ENCODE measurements around the gene KRTAP10-4. TPM values are rescaled to one million over a fixed set of nuclear protein-coding genes. Genes with fewer than 3 reads are reported as not detected.

Gene KRTAP10-4
- total and polyA plus RNA-seq, 2 experiments from 2014 or later: 0.16 TPM; not detected in 1

DNA sequence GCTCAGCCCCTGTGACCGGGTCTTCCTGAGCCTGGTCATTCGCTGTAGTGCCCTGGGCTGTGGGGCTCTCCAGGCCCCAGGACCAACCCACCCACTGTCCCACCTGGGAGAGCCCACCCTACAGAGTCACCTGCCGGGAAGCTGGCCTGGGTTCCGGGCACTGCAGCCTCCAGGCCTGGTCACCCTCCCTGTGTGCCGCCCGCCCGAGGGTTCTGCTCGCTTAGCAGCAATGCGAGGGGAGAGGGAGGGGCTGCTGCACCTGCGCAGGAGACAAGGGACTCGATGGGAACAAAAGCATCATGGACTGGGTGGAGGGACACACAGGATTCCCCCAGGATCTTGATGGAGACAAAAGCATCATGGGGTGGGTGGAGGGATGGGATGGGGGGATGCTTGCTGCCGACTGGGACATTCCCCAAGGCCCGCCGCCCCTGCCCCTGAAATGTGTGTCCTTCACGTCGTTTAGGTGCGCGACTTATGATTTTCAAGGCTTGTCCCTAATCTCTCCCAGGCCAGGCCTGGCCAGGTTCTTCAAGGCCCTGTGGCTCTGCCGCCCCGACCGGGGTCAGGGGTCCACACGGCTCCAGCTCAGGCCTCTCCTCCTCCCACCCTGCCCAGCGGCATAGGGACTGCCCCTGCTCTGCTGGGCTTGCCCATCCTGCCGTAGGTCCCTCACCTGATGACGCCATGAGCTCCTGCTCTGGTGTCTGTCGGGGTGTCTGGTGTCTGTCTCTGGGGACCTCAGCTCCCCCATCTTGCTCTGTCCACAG, 40.0 kb downstream of the KRTAP10-4 start:
- no peaks in the 10 kb centered on the region for H3K36me3 ChIP-seq

DNA sequence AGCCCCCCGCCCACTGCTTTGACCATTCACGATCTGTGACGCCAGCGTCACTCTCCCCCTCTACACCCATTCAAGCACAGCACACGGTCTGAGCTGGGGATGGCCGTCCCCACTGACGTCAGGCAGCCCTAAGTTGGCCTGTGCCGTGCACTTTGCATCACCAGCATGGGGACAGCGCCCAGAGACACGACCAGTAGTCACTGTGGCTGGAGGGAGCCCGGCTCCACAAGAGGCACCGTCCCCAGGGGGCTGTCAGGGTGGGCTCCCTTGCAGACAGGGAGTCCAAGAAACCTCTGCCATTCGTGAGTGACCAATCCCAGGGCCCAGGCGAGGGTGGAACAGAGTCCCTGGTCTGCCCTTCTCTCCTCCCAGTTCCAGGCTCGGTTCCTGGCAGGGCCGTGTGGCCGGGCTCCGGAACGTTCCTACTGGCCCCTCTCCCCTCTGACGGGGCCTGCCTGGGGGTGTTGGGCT, 40.7 kb downstream of the KRTAP10-4 start:
- Histone ChIP-seq H3K9me3 (ENCODE audit: low read depth) (no peaks in the 10 kb centered on the region), H3K27ac (no peak overlapping the region), H3K36me3 (no peaks in the 10 kb centered on the region), H3K27me3 (no peaks in the 10 kb centered on the region), H3K4me1 (ENCODE audit: low read depth) (no peaks in the 10 kb centered on the region), H3K4me3 (no peak overlapping the region)
- TF ChIP-seq, protein P1, sequence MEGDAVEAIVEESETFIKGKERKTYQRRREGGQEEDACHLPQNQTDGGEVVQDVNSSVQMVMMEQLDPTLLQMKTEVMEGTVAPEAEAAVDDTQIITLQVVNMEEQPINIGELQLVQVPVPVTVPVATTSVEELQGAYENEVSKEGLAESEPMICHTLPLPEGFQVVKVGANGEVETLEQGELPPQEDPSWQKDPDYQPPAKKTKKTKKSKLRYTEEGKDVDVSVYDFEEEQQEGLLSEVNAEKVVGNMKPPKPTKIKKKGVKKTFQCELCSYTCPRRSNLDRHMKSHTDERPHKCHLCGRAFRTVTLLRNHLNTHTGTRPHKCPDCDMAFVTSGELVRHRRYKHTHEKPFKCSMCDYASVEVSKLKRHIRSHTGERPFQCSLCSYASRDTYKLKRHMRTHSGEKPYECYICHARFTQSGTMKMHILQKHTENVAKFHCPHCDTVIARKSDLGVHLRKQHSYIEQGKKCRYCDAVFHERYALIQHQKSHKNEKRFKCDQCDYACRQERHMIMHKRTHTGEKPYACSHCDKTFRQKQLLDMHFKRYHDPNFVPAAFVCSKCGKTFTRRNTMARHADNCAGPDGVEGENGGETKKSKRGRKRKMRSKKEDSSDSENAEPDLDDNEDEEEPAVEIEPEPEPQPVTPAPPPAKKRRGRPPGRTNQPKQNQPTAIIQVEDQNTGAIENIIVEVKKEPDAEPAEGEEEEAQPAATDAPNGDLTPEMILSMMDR (IDR thresholded peaks at IDR 0.05; ENCODE audit: low read depth, low read length): no peak
- DNase-seq (ENCODE audit: low read depth in 1 of 2, low spot score in 1 of 2): no peak

More for the DNA sequence above, 40.0 kb downstream of the KRTAP10-4 start:
- Histone ChIP-seq H3K27ac (no peak overlapping the region), H3K4me1 (ENCODE audit: low read depth) (no peaks in the 10 kb centered on the region), H3K27me3 (no peaks in the 10 kb centered on the region), H3K4me3 (no peak overlapping the region), H3K9me3 (ENCODE audit: low read depth) (no peaks in the 10 kb centered on the region)
- TF ChIP-seq, protein P1 (IDR thresholded peaks at IDR 0.05; ENCODE audit: low read depth, low read length): no peak
- DNase-seq (ENCODE audit: low read depth in 1 of 2, low spot score in 1 of 2): no peak

DNA sequence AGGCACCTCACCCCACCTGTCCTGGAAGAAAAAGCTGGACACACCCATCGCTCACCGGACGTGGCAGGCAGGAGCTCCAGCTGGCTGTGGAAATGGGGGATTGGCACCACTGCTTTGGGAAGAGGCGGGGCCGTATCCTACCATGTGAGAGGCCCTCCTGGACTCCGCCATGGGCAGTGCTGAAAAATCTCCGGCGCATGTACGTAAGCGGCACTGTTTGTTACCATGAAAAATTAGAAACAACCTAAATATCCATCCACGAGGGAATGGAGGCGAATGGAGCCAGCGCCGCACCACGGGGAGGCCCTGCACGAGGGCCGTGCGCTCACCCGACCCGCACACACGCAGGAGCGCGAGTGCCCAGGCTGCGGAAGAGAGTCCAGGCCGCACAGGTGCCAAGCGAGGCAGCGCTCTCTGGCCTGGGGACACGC, 41.4 kb downstream of the KRTAP10-4 start:
- Histone ChIP-seq H3K36me3 (no peaks in the 10 kb centered on the region), H3K4me3 (no peak overlapping the region), H3K9me3 (ENCODE audit: low read depth) (no peaks in the 10 kb centered on the region), H3K27ac (no peak overlapping the region), H3K4me1 (ENCODE audit: low read depth) (no peaks in the 10 kb centered on the region), H3K27me3 (no peaks in the 10 kb centered on the region)
- no peak for DNase-seq (ENCODE audit: low read depth in 1 of 2, low spot score in 1 of 2)
- TF ChIP-seq, protein P1 (IDR thresholded peaks at IDR 0.05; ENCODE audit: low read depth, low read length): no peak

DNA sequence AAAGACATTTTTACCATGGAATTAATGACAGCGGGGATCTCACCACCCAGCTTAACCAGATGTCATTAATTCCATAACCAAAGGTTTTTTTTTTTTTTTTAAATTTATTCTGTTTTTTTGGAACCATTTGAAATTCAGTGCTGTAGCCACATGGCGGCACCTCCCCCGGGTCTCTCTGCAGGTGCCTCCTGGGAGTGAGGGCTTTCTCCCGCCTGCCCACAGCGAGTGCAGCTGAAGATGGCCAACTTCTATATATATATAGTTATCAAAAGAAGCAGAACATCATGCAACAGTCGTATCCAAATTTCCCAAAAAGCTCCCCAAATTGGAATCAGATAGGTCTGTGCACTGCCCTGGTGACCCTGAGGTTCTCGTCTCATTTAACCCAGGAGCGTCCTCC, 41.9 kb downstream of the KRTAP10-4 start:
- H3K36me3 ChIP-seq: no peaks in the 10 kb centered on the region
- H3K27me3 ChIP-seq: no peaks in the 10 kb centered on the region
- DNase-seq (ENCODE audit: low read depth in 1 of 2, low spot score in 1 of 2): no peak
- TF ChIP-seq, protein P1 (IDR thresholded peaks at IDR 0.05; ENCODE audit: low read depth, low read length): no peak
- H3K4me3 ChIP-seq: no peak overlapping the region
- no peak overlapping the region for H3K27ac ChIP-seq
- H3K4me1 ChIP-seq (ENCODE audit: low read depth): no peaks in the 10 kb centered on the region
- no peaks in the 10 kb centered on the region for H3K9me3 ChIP-seq (ENCODE audit: low read depth)

DNA sequence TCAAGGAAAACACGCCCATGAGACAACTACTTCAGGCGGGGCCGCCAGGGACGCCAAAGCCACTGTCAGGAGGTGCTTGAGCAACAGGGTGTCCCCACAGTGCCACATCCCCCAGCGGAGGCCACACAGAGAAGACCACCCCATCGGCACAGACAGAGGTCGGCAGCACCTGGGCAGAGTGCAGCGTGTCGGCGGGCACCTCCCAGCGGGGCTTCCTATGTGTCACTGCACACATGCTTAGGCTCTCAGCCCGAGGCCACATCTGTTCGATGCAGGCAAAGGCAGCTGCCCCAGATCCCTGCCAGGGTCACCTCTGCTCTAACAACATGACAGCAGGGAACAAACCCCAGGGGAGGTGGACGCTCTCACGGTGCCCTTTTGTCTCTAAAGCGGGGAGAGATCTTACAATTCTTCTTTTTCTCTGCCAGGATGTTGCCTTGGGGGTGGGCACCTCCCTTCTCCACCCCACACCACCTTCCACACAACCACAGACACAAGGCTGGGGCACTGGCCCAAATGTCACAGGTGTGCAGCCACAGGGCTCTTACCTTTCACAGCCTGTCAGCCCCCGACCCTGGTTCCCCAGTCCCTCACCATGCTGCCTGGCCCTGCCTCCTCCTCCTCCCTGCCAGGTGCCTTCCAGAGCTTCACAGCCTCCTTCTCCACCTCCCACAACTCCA, 42.5 kb downstream of the KRTAP10-4 start:
- no peaks in the 10 kb centered on the region for H3K27me3 ChIP-seq
- no peaks in the 10 kb centered on the region for H3K4me1 ChIP-seq (ENCODE audit: low read depth)
- H3K27ac ChIP-seq: no peak overlapping the region
- TF ChIP-seq, protein P1 (IDR thresholded peaks at IDR 0.05; ENCODE audit: low read depth, low read length): no peak
- no peaks in the 10 kb centered on the region for H3K9me3 ChIP-seq (ENCODE audit: low read depth)
- no peaks in the 10 kb centered on the region for H3K36me3 ChIP-seq
- H3K4me3 ChIP-seq: no peak overlapping the region
- no peak for DNase-seq (ENCODE audit: low read depth in 1 of 2, low spot score in 1 of 2)
